Sigmoid colon (tissue), 4 donors: ENCODE results near the gene ZSCAN22.

Experiments used
- CTCF ChIP-seq, 4 experiments: fragments of 450-650 bp in 3 of 4; fragments of 200-600 bp in 1 of 4; IDR thresholded peaks; one replicate each; pipeline ENCODE4 v1.5.1; 2016 to 2019; ENCODE audit warnings: antibody characterized with exemption in 4 of 4, mild to moderate bottlenecking in 3 of 4, moderate library complexity in 2 of 4
- EP300 ChIP-seq, 4 donors: sonication (generic); formaldehyde crosslinking; IDR thresholded peaks; one replicate each; pipeline ENCODE4 v1.6.1; 2017; ENCODE audit warnings: antibody characterized with exemption in 4 of 4
- POLR2A ChIP-seq, 2 donors: fragments of 450-650 bp; IDR thresholded peaks; one replicate each; pipeline ENCODE4 v1.6.1; 2016; ENCODE audit warnings: antibody characterized with exemption in 2 of 2, mild to moderate bottlenecking in 2 of 2, moderate library complexity in 2 of 2
- POLR2AphosphoS5 ChIP-seq, 4 donors: sonication (generic); formaldehyde crosslinking; IDR thresholded peaks; one replicate each; pipeline ENCODE4 v1.6.1; 2017; ENCODE audit warnings: antibody characterized with exemption in 4 of 4

DNA sequence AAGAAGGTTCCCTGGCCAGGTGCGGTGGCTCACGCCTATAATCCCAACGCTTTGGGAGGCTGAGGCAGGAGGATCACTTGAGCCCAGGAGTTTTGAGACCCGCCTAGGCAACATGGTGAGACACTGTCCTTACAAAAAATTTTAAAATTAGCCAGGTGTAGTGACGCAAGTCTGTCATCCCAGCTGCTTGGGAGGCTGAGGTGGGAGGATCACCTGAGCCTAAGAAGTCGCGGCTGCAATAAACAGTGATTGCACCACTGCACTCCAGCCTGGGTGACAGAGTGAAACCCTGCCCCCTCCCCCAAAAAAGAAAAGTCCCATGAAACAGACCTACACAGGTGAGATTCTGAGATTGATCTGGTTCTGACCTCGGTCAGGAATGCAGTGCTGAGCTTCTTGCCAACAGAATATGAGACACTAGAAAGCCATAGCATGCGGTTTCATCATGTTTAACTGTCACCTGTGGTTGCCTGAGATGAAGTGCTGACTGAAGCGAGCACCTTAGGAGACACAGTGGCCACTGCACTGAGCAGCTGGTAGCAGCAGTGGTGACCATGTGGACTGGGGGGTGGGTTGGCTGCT, 28.5 kb downstream of the ZSCAN22 start:
- TF ChIP-seq CTCF (IDR thresholded peaks at IDR 0.05) (no peak), POLR2AphosphoS5 (IDR thresholded peaks at IDR 0.05) (no peak), POLR2A (IDR thresholded peaks at IDR 0.05) (no peak), EP300 (IDR thresholded peaks at IDR 0.05) (no peak)
